Smooth muscle cell (in vitro differentiated cells): Measurements from ENCODE around the gene KRTAP4-4. TPM values are rescaled to one million over a fixed set of nuclear protein-coding genes. Genes with fewer than 3 reads are reported as not detected.

Experiments
- DNase-seq: peaks from one replicate; lab custom pipeline; 2025; ENCODE audit not compliant: unreplicated experiment; lab: John Stamatoyannopoulos, UW
- H2AFZ ChIP-seq: fragments of 200-600 bp; sonication (generic); 2 replicates; pipeline ENCODE4 v1.6.0; 2016; ENCODE audit warnings: antibody characterized with exemption, low read depth, mild to moderate bottlenecking
- H3F3A ChIP-seq: fragments of 200-600 bp; sonication (generic); 2 replicates; pipeline ENCODE4 v1.6.0; 2017; ENCODE audit warnings: antibody characterized with exemption, low read depth
- H3K27ac ChIP-seq: fragments of 200-600 bp; sonication (generic); 2 replicates; pipeline ENCODE4 v1.5.1; 2016; ENCODE audit warnings: low read depth, mild to moderate bottlenecking
- H3K27me3 ChIP-seq: fragments of 200-600 bp; sonication (generic); 2 replicates; pipeline ENCODE4 v1.6.1; 2016; ENCODE audit warnings: low read depth, mild to moderate bottlenecking
- H3K36me3 ChIP-seq: fragments of 200-600 bp; sonication (generic); 2 replicates; pipeline ENCODE4 v1.5.1; 2016; ENCODE audit warnings: low read depth
- H3K4me1 ChIP-seq: fragments of 200-600 bp; sonication (generic); 2 replicates; pipeline ENCODE4 v1.5.1; 2016; ENCODE audit warnings: low read depth
- H3K4me2 ChIP-seq: fragments of 200-600 bp; sonication (generic); 2 replicates; pipeline ENCODE4 v1.6.0; 2016; ENCODE audit warnings: mild to moderate bottlenecking
- H3K4me3 ChIP-seq: fragments of 200-600 bp; sonication (generic); 2 replicates; pipeline ENCODE4 v1.5.1; 2016; ENCODE audit warnings: mild to moderate bottlenecking
- H3K79me2 ChIP-seq: fragments of 200-600 bp; sonication (generic); 2 replicates; pipeline ENCODE4 v1.6.0; 2016; ENCODE audit warnings: low read depth, mild to moderate bottlenecking
- H3K9ac ChIP-seq: fragments of 200-600 bp; sonication (generic); 2 replicates; pipeline ENCODE4 v1.6.0; 2016; ENCODE audit warnings: low read depth
- H3K9me3 ChIP-seq: fragments of 200-600 bp; sonication (generic); replicated peaks from 2 replicates; pipeline ENCODE4 v1.5.1; 2016; ENCODE audit warnings: low read depth
- H4K20me1 ChIP-seq: fragments of 200-600 bp; sonication (generic); 2 replicates; pipeline ENCODE4 v1.6.0; 2016; ENCODE audit warnings: low read depth
- WGBS: methylation state at CpG from one replicate; pipeline ENCODE4 v1.1.7; 2016; ENCODE audit warnings: low lambda C conversion rate; 5-methylcytosine and 5-hydroxymethylcytosine counted together
- polyA plus RNA-seq: library from polyadenylated mRNA; unstranded; fragments of >200 nt; fragmentation: Nextera tagmentation; extraction: Ambion mirVana; gene quantifications from 2 replicates; pipeline ENCODE4 v1.2.1, GENCODE V29; 2016
- total RNA-seq: library from RNA; depleted of rRNA; stranded (reverse); fragments of >200 nt; gene quantifications from 2 replicates; pipeline ENCODE4 v1.2.3, GENCODE V29; 2014
- TF ChIP-seq, protein P1 (sequence below): fragments of 200-600 bp; sonication (generic); IDR thresholded peaks from 2 replicates; pipeline ENCODE4 v1.5.1; 2017; ENCODE audit warnings: borderline replicate concordance, mild to moderate bottlenecking, antibody characterized with exemption; ENCODE audit not compliant: insufficient read depth, poor library complexity, severe bottlenecking

Gene KRTAP4-4
- total and polyA plus RNA-seq, 2 experiments from 2014 or later, result not detected

DNA sequence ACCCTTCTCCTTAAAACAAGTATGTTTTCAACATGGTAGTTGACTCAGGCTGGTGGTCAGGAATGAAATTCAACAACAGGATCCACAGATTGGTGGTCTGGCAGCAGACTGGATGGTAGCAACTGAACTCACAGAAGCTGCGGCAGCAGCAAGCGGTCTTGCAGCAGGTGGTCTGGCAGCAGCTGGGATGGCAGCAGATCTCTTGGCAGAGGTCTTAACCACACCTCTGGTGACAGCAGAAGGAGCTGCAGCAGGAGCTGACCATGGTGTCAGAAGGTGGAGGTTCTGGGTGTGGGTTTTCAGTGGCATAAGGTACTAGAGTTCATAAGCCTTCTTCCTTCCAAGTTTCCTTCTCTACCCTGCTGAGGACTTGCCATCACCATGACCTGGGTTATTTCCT is 26.3 kb upstream of the KRTAP4-4 start:
- no peaks in the 10 kb centered on the region for H4K20me1 ChIP-seq
- no peaks in the 10 kb centered on the region for H3K36me3 ChIP-seq
- DNase-seq, result no peak
- H3K27ac ChIP-seq, result no peak overlapping the region
- no peak overlapping the region for H3K4me3 ChIP-seq
- 92% methylated on average over 2 of the region's 2 CpGs for WGBS
- H3K4me1 ChIP-seq, result no peaks in the 10 kb centered on the region
- TF ChIP-seq, protein P1, sequence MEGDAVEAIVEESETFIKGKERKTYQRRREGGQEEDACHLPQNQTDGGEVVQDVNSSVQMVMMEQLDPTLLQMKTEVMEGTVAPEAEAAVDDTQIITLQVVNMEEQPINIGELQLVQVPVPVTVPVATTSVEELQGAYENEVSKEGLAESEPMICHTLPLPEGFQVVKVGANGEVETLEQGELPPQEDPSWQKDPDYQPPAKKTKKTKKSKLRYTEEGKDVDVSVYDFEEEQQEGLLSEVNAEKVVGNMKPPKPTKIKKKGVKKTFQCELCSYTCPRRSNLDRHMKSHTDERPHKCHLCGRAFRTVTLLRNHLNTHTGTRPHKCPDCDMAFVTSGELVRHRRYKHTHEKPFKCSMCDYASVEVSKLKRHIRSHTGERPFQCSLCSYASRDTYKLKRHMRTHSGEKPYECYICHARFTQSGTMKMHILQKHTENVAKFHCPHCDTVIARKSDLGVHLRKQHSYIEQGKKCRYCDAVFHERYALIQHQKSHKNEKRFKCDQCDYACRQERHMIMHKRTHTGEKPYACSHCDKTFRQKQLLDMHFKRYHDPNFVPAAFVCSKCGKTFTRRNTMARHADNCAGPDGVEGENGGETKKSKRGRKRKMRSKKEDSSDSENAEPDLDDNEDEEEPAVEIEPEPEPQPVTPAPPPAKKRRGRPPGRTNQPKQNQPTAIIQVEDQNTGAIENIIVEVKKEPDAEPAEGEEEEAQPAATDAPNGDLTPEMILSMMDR, result no peak
- no peaks in the 10 kb centered on the region for H3K79me2 ChIP-seq
- no peaks in the 10 kb centered on the region for H3F3A ChIP-seq
- H2AFZ ChIP-seq, result no peak overlapping the region
- H3K9ac ChIP-seq, result no peak overlapping the region
- peaks cover 9% of the 10 kb centered on the region for H3K27me3 ChIP-seq
- H3K9me3 ChIP-seq, result no peaks in the 10 kb centered on the region
- H3K4me2 ChIP-seq, result no peak overlapping the region

DNA sequence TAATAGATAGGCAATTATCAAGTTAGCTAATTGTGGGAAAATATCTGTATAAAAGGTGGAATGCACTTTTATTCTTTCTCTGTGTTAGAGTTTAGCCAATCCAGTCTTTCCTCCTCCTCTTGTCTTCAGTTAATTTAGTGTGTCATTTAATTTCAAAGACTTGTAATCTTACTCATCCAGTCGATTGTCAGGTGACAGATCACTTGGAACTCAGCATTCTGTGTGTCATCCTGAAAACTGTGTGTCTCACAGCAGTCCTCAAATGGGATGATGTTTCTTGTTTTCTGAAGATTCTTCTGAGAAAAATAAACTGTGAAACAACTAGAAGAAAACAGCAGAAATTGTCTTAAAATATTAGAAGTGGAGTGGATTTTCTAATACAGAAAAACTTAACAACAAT is 24.5 kb upstream of the KRTAP4-4 start:
- no peak overlapping the region for H3K9ac ChIP-seq
- H3K4me1 ChIP-seq, result no peaks in the 10 kb centered on the region
- no peaks in the 10 kb centered on the region for H3F3A ChIP-seq
- no peak for DNase-seq
- peaks cover 9% of the 10 kb centered on the region for H3K27me3 ChIP-seq
- TF ChIP-seq, protein P1, result no peak
- no peak overlapping the region for H2AFZ ChIP-seq
- no peaks in the 10 kb centered on the region for H4K20me1 ChIP-seq
- WGBS, result 88% methylated on average over 1 of the region's 1 CpG
- no peak overlapping the region for H3K27ac ChIP-seq
- no peak overlapping the region for H3K4me3 ChIP-seq
- H3K36me3 ChIP-seq, result no peaks in the 10 kb centered on the region
- H3K79me2 ChIP-seq, result no peaks in the 10 kb centered on the region
- H3K4me2 ChIP-seq, result no peak overlapping the region
- no peaks in the 10 kb centered on the region for H3K9me3 ChIP-seq

DNA sequence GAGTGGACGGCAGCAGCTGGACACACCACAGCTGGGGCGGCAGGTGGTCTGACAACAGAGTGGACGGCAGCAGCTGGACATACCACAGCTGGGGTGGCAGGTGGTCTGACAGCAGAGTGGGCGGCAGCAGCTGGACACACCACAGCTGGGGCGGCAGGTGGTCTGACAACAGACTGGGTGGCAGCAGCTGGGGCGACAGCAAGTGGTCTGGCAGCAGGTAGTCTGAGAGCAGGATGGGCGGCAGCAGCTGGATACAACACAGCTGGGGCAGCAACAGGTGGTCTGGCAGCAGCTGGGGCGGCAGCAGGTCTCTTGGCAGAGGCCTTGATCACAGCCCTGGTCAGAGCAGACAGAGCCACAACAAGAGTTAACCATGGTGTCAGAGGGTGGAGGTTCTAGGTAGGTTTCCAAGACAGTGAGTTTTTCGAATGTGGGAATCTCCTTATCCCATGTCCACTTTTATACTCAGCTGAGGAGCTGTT is 24.0 kb upstream of the KRTAP4-4 start, which contains the start of gene KRTAP4-1:
KRTAP4-1 (minus strand) TSS at position 432 of the 482 bp plus-strand sequence; CDS start at position 375, 57 bp downstream.
- Histone ChIP-seq H3K27me3 (peaks cover 9% of the 10 kb centered on the region), H3K4me3 (no peak within 1 kb of the TSS), H2AFZ (no peak within 1 kb of the TSS)

More for the DNA sequence above, 24.0 kb upstream of the KRTAP4-4 start, which contains the start of gene KRTAP4-1:
- H4K20me1 ChIP-seq, result no peaks in the 10 kb centered on the region
- no peaks in the 10 kb centered on the region for H3F3A ChIP-seq
- WGBS, result 80% methylated on average over 9 of the region's 9 CpGs
- no peak within 1 kb of the TSS for H3K9ac ChIP-seq
- no peak within 1 kb of the TSS for H3K27ac ChIP-seq
- TF ChIP-seq, protein P1, result no peak
- H3K4me1 ChIP-seq, result no peaks in the 10 kb centered on the region
- H3K79me2 ChIP-seq, result no peaks in the 10 kb centered on the region
- no peak within 1 kb of the TSS for H3K4me2 ChIP-seq
- H3K9me3 ChIP-seq, result no peaks in the 10 kb centered on the region
- DNase-seq, result no peak
- H3K36me3 ChIP-seq, result no peaks in the 10 kb centered on the region
